ENCODE measurements around the gene NSF. TPM values are rescaled to one million over a fixed set of nuclear protein-coding genes. Genes with fewer than 3 reads are reported as not detected.
"Not testable (repeated sequence)": the region's sequence is repeated elsewhere in the genome, so short reads cannot be mapped to it uniquely, and the experiment has no call there.

Gene NSF
- polyA plus RNA-seq, 12 donors, result 16.9 to 27.1 (median 23.4) TPM; not detected in 1

DNA sequence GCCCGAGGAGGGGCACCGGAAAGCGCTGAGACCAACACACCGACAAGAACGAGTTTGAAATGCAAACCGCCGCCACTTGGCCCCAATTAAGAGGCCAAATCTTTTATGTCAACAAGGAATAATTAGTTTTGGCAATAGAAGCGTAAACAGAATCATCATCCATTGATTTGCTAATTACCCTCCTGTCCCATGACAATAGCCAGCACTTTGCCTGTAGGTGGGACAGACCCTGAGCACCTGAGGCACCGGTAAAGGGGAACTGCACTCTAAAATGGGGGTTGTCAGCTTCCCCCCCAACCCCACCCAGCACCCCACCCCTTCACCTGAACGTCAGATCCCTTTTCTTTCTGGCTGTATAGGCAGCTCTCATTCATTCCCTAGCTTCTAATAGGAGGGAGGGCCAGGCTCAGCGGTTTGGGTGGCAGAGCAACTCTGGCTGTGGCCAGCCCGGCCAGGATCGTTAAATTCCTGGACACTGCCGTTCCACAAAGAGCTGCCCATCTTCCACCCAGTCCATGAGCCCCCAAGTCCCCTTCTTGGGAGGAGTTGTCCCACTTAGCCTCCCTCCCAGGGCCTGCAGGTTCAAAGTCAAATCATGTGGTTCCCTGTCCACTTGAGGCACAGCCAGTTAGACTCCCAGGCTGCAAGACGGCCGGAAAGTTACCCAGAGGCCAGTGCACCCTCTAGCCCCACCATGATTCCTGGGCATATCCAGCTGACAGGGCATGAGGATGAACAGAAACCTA lies 182.2 kb downstream of the NSF start:
- DNase-seq, result no peak

DNA sequence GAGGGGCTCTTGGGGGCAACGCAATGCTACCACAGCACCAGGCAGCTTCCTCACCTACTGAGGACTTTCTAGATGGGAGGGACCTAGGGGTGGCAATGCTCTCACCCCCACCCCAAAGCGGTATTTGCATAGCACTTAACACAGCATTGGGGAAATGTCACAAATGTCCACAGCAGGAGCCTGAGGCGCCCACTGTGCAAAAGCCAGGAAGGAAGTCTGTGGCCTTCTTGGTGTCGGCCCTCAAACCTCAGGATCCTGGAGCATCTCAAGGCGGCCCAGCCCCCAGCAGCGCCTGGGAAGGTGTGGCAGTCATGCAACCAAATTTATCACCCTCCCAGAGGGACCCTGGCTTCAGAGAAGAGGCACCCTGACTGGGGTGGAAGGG lies 182.7 kb downstream of the NSF start:
- DNase-seq, result no peak

DNA sequence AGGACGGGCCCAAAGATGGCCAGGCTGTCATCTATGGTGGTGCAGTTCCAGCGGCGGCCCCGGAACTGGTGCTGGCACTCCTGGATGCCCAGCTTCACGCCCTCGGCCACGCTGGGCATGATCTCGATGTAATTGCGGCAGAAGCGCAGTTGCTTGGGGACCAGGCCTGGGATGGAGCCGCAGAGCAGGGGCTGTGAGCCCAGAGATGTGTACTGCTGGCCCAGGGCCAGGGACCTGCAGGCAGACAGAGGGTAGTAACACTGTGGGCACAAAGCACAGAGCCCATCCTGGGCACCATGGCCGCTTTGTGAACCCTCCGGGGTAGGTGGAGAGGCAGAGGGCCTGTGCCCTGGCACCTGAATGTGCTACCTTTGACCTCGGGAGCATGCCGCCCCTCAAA lies 183.2 kb downstream of the NSF start:
- DNase-seq, result no peak

DNA sequence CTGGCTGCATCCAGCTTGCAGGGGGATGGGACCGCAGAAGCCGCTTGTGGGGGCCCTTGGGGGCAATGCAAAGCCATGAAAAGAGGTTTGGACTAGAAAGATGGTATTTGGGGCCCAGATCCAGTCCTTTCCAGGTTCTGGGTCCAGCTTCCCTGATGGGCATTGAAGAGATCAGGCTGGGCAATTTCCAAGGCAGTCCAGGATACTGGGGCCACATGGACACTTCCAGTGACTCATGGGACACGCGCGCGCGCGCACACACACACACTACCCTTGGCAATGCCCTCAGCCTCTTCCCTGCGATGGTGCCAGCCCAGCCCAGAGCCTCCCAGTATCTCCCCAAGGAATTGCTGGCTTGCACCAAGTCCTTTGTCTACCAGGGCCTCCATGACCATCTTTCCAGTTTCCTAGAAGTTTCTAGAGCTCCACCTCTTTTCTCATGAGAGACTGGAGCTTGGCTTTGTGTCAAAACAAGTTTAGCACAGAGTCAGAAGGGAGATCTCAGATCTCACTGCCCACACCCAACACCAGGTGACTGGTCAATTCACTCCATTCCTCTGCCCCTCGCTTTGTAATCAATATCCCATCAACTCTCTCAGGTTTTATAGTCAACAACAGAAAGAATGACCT lies 183.8 kb downstream of the NSF start:
- no peak for DNase-seq

DNA sequence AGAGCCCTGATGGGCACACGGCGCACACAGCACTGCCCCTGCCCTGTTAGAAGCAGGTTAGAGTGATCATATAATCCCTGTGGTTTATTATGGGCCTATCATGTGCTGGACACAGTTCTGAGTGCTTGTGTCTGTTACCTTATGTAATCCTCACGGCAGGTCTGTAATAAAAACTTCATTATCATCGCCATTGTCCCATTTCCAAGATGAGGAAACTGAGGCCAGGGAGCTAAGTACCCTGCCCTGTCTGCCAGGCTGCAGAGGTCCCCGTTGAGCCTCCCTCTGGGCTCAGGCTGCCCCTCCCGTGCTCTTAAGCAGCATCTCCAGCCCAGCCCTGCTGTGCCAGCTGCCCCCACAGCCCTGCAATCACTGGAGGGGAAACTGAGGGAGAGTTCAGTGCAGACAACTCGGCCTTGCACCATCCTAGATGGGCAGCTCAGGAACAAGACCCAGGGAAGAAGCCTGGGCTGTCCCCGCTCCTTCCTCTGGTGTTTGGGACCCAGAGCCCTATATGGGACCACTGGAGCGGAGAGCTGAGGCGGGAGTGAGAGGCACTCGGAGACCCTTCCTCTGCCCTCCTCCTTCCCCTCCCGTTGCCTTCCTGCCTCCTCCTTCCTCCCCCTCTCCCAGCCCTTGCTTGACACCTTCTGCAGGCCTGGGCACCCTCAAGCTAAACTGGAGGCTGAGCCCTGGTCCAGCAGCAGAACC lies 186.0 kb downstream of the NSF start:
- no peak for DNase-seq

DNA sequence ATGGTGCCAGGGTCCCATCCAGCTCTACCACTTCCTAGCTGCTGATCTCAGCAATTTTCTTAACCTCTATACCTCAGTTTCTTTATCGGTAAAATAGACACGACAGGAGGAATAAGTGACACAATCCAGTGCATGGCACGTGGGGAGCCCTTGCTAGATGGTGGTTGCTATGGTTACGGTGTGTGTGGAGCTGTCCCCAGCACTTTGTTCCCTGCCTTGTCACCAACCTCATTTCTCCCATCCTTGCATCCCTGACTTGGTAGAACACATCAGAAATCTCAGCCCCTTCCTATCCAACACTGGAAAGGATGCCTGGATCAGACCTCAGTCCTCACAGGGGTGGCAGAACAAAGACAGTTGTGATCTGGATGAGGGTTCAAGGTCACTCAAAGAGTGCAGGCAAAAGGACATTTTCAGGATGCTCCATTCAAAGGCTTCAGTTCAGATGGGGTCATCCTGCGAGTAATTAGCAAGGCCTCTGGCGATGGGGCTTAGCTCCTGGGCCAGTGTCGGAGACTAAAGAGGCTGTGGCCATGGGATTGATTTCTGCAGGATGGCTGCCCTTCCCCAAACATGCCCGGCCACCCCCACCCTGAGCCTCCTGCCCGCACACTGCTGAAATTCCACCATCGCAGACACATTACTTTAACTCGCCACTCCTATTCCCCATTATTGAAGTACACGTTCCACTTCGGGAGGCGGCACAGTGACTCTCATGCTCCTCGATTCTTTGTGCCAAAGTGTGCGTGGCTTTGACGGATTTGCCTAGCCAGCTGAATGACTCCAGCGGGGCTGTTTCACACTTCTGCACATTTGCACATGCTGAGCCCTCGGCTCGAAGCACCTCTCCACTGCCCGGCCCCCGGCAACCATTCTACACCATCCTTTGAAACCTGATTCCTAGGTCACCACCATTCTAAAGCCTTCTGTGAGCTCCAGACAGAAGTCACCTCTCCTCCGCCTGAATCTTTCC lies 187.8 kb downstream of the NSF start:
- no peak for DNase-seq

DNA sequence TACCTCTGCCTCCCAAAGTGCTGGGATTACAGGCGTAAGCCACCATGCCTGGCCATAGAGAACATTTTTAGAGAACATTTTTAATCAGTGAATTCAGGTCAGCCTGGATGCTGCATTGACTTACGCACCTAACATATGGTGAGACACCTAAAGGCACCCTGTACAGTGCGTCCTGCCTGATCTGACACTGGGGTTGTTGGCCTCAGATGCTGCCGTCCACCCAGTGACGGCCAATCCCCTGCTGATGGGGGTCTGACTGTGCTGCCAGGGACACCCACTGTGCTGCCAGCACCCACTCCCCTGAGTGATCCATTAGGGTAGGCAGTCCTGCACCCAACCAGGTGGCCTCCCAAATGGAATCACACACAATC lies 189.5 kb downstream of the NSF start:
- no peak for DNase-seq

DNA sequence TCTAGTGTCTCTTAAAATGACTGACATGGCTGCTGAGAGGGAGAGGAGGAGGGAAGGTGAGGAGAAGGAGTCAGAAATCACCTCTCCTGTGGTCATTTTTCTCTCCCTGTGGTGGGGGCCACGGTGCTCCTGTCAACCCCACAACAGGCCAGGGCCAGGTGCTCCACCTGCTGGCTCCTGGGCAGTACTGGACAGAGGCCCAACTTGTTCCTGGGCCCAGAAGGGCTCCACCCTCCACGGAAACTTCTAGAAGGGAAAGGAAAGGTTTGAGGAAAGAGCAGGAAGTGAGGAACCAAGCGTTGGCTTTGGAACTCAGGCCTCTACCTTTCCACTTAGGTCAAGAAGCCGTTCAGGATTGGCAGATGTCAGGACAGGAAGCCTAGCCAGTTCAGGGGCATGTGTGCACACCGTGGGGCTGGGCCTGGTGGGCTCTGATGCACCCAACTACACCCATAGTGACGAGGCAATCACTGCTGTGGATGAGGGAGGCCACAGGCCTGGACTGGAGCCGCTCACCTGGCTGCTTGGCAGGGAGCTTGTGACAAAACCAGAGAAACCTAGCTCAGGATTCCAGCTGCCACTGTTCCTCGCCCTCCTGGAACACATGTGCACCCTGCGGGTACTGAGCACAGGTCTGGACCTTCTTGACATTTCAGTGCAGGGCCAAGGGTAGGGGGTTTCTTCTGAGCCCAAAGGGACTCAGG lies 191.9 kb downstream of the NSF start:
- DNase-seq, result no peak

DNA sequence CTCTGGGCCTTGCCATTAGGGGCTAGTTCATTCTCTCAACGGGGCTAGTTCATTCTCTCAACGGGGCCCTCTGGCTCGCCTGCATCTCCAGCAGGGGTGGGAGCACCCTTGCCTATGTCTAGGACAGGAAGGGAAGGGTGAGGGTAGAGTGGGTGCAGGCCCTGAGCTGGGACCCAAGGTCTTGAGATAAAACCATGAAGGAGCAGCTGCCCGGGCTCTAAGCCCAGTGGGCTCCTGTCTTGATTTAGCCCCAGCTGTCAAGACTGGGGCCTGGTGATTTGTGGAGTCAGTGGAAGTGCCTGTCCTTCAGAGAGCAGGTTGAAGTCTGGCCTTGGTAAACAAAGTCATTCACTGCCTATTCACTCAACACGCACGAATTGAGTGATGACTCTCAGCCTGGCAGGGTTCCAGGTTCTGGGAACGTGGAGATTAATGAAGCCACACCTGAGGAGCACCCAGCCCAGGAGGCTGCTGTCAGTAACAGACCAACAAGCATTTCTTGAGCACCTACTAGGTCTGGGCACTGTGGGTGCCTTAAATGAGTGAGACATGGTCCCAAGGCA lies 192.6 kb downstream of the NSF start:
- DNase-seq, result no peak

DNA sequence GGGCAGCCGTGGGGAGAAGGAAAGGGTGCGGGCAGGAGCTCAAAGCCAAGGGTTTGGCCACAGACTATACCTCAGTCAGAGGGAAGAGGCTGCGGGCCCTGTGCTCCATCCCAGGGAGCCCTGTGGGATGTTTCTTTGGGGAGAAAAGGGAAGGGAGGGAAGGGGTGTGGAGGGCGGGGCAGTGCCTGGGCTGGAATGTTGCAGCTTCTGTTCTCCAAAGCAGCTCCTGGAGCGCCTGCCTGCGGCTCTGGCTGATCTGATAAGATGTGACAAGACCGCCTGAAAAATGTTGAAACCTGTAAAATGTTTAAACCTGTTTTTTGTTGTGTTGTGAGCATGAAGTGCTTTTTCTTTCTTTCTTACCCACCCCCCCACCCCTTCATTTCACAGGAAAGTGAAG lies 195.2 kb downstream of the NSF start:
- DNase-seq, result no peak

DNA sequence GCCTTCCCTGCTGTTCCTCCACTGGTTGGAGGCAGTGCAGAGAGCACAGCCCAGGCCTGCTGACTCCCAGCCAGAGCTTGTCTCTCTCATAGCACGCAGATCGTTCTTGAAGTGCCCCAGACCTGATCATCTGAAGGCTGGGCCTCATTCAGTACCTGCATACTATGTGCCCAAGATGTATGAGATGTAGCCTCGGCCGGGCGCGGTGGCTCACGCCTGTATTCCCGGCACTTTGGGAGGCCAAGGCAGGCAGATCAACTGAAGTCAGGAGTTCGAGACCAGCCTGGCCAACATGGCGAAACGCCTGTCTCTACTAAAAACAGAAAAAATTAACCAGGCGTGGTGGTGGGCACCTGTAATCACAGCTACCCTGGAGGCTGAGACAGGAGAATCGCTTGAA lies 197.0 kb downstream of the NSF start:
- DNase-seq, result no peak

DNA sequence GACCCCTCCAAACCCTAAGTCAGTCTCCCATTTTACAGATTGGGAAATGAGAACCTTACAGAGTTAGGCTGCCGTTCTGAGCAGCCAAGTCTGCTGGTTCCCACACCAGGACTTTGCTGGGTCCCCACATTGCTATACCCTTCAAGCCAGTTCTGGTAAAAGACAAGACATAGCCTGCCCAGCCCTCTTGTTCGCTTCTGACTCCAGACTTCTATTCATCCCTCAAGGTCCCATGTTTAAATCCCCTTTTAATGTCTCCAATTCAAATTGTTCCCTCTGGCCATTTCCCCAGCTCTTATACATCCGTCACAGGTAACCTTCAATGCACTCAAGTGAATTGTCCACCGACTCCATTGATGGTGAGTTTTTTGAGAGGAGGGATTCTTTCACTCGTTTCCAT lies 197.8 kb downstream of the NSF start:
- DNase-seq, result no peak

DNA sequence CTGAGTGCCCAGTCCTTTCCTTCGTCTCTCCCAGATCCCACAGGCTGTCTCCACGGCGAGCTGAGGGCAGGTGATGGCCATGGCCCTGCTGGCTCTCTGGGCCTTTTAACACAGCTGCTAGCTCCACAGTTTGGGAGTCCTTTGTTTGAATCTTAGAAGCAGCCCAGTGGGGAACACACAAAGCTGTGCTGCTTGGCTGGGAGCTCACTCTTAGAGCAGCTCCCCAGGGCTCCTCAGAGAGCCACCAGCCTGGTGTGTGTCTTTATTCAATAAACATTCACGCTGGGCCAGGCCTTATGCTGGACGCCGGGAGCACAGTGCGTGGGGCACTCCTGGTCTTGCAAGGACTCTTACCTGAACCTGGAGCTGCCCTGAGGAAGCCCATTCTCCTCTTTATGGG lies 198.3 kb downstream of the NSF start:
- DNase-seq, result no peak

DNA sequence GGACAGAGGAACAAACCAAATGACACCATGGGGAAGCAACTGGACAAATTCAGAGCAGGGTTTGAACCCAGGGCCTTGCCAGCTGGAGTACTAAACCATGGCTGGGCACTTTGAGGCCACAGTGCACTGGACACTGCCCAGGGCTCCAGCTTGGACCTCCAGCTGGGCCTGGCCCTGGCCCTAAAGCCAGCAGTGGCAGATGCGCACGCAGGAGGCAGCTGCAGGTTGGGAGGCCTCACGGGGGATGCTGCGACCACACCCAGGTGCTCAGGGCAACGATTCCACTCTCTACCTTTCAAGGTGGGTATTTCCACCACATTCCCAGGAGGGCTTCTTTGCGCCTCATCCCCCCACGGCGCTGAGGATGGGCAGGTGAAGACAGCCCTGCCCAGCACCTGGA lies 199.1 kb downstream of the NSF start:
- no peak for DNase-seq

DNA sequence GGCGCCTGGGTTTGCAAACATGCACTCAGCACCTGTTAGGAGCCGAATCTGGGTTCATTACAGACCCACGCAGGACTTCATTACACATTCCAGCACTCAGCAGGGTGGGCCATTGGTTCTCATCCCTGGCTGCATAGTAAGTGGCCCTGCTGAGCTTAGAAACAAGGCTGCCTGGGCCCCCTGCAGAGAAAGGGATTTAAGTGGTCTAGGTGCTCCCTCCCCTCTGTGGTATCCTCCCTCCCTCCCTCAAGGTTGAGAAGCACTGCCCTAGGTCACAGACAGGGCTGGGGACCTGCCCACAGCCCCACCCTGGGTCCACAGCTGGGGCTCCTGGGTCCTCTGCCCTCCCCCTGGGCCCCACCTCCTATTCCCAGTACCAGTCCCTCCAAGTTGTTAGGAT lies 199.7 kb downstream of the NSF start:
- no peak for DNase-seq

DNA sequence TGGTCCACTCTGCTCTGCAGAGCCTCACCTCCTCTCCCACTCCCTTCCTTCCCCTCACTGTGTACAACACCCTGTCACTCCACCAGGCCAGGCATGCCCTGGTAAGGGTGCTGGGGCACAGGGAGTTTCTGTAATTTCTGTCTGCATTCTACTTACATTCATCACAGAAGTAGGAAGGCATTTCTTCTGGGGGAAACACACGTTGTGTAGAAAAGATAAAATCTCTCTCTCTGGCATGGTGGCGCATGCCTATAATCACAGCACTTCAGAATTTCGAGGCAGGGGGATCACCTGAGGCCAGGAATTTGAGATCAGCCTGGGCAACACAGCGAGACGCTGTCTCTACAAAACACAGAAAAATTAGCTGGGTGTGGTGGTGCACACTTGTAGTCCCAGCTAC lies 201.1 kb downstream of the NSF start:
- DNase-seq, result no peak

DNA sequence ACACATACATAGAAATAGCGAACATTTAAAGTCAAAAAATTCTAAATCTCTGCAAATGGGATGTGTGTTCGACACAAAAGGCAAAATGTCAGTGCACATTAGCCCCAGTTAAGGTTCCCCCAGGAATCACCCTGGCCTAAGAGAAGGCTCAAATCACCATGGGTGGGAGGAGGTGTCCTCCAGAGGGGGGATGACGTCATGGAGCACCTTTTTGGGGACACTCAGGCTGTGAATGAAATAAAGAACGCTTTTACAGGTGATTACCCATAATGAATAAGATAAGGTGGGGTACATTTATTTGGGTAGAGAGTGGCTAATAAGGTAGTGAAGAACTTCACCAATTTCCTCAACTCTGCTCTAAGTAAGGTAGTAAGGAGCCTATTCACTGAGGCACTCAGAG lies 201.6 kb downstream of the NSF start:
- no peak for DNase-seq

DNA sequence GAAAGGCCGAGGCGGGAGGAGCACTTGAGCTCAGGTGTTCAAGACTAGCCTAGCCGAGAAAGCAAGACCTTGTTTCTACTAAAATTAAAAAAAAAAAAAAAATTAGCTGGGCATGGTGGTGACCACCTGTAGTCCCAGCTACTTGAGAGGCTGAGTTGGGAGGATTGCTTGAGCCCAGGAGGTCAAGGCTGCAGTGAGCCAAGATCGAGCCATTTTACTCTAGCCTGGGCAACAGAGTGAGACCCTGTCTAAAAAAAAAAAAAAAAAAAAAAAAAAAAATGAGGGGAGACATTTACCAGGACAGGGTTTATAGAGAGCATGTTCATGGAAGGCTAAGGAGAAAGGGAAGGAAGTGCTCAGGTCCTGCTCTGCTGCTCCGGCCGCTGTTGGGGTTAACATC lies 202.6 kb downstream of the NSF start:
- not testable (repeated sequence) for DNase-seq

DNA sequence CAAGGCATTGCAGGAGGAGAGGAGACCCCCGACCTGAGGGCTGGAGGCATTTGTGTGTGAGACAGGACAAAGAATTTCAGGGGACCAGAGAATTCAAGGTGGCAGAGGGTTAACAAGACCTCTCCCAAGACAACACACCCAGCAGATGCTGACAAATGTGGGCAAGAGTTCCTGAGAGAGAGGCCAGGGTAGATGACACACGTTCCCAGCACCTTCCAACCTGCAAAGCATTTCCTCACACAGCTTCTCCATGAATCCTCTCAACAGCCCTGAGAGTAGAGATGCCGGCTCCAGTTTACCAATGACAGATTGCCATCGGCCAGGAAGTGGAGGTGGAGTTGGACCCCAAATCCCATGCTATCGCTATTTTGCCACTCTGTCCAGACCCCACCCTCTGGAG lies 203.1 kb downstream of the NSF start:
- no peak for DNase-seq

DNA sequence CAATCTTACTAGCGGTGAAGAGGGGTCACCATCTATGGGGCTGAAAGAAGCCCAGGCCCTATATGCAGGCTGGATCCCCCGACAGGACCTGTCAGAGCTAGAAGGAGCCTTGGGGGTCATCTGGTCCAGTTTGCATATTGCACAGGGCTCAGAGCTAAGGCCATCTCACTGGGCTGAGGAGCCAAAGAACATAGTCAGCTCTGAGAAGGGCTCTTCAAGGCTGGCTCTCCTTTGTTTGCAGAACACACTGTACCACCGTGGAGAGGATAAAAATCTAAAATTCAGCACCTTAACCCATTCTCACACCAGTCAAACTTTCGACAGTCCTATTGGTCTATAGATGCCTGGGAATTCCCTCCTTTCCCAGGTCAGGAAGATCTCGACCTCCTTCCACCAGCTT lies 203.8 kb downstream of the NSF start:
- no peak for DNase-seq

DNA sequence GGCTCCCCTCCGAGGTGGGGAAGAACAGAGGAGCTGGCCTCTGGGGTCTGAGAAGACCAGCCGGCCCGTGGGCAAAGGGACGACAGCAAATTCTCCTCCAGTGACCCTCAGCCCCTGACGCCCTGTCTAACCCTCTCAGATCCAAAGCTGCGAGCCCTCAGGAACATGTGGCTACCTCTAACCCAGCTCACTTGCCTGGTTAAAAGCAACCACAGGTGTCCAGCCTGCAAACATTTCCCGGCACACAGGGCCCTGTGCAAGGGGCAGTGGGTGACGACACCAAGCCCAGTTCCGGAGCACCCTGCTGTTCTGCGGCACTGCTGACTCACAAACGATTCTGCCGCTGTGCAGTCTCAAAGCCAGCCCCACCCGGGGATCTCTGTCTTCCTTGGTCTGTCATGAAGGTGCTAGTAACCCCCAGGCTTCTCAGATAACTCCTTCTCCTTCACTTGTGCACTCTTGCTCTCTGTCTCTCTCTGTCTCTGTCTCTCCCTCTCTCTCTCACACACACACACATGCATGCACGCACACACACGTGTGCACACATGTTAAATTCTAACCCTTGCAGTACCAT lies 205.0 kb downstream of the NSF start:
- no peak for DNase-seq
